ENCODE data around the gene C1QTNF1.

The C1QTNF1 gene

DNA sequence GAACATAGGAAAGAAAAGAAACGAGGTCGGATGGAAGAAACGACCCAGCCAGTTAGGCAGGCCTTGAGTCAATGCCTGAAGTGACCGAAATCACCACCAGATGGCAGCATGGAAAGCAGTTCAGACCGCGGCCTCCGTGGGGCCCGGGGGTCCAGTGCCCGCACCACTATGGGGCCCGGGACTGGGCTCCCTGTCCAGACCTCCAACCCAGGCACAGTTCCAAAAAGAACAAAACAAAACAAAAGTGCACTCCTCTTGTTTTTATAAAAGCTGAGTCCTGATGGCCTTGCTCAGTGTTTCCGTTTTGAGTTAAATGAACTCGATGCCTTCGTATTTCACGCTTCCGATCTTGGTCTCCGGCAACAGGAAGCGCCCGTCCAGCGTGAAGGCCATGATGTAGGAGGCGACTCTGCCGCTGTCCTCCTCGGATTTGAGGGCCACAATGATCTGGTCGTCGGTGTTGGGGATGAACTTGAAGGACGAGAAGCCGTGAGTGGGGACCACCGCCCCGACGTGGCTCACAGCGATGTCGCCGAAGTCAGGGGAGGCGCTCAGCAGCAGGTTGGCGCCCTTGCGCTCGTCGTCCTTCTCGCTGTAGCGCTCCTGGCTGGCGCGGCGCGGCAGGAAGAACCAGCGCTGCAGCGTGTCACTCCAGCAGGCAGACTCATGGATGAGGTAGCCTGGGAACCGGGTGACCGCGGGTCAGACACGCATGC is 30.6 kb upstream of the C1QTNF1 start:
- DNase-seq = peak; percentile 70 to 72

DNA sequence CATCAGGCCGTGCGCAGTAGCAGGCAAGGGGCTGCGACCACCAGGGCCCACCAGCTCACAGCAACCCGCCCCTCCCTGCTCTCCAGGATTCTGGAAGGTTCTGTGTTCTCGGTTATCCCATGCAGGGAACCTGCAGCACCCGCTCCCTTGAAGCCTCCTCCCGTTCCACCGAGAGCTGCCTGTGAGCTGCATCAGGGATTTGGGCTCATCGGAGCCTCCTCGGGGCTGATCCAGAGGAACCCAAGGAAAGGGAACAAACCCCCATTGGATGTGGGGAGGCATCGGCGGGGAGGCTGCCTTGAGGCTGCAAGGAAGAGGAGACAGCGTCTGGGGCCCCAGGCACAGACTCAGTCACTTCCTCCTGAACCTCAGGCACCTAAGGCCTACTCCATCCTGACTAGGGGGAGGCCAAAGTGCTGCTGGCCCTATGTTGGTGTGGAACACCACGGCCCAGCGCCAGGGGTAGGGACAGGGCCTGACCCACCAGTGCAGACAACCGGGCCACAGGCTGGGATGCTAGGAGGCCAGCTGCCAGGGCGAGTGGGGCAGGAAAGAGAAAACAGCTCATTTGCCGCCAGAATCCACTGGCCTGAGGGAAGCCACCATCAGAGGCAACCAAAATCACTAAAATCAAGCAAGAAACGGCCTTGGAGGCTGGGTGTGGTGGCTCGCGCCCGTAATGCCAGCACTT is 29.8 kb upstream of the C1QTNF1 start:
- no peak for DNase-seq

DNA sequence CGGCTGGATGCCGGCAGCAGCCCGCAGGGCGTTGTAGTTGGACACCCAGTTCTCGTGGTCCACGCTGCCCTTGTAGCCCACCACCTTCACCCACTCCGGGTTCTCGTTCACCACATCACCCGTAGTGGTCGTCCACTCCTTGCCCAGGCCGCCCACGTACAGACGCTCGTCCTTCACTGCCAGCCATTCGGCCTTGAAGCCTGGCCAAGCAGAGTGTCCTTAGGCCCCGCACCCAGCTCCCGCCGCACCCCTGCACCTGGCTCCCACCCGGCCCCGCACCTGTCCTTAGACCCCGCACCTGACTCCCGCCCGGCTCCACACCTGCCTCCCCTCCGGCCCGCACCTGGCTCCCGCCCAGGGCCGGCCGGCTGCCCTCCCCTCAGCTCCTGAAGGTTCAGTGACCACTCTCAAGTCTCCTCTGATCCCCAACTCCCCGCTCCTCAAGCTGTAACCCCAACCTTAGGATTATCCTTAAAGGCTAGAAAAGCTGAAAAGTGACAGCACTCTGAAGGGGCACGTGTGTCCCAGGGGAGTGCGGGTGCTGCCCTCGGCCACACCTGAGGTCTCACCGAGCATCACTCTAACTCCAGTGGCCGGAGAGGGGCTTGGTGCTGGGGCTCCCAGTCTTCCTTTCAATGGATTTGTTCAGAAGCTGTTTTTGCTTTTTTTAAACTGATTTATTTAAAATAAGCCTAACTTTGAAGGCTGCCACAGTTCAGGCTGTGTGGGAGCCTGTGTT is 28.8 kb upstream of the C1QTNF1 start:
- DNase-seq = no peak

DNA sequence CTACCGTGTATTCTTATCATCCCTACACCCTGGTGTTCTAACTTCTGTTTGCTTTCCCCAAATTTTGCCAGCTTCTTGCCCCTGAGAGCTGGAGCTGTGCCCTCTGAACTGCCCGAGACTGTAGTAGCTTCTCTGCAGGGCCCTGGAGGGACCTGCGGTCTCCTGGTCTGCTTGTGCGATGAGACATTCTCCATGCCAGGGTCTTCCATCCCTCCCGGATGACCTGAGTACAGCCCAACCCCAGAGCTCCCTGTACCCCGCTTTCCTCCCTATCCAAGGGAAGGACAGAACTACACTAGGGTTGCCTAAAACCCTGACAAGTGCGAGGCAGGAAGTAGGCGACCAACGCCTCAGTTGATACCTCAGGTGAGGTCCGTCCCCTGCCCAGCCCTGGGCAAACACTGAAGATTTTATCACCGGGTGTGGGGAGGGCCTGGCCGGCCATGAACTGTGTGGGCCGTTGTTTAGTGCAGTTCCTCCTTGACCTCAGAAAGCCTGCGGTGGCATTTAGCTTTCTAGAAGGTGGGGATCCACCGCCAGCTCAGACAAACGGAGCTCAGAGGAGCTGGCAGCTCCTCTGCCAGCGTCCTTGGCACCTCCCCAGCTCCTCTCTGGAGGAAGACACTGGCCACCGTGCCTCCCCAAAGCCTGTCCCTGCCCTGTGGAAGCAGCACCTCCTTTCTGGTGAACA is 28.1 kb upstream of the C1QTNF1 start:
- DNase-seq = no peak

DNA sequence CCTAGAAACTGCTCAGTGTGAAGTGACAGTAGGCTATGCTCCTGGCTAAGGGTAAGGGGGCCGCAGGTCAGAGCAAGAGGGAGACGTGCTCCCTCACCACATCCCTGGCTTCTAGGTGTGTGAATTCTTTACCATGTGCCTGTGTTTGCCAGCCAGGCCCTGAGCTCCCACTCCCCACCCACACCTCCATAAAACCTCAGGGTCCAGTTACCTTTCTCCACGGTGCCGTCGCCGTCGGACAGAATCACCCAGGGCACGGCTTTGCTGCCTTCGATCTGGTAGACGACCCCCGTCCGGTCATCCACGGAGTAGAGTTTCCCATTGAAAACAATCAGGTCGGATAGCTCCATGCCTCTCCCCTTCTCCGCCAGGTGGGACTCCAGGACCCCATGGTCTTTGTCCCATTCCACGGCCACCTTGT is 27.2 kb upstream of the C1QTNF1 start:
- no peak for DNase-seq

DNA sequence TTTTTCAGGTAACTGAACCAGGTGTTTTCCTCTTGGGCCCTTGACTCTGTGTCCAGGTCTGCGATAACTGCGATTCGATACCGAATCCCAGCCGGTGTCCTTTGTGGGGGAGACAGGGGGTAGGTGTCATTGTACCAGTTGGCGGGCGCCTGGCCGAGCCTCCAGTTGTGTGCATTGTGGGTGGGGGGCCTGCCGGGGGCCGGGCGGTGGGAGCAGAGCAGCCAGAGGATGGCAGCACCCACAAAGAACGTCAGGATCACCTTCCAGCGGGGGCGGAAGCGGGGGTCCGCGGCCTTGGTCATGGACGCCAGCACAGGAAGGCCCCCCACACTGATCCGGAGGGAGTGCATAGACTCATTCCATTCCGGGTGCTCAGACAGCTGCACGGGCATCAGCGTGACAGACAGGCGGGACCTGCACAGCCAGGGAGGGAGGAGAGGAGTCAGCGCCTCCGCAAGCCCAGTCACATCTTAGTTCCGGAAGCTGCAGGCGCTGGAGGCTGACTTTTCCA is 26.7 kb upstream of the C1QTNF1 start:
- no peak for DNase-seq

DNA sequence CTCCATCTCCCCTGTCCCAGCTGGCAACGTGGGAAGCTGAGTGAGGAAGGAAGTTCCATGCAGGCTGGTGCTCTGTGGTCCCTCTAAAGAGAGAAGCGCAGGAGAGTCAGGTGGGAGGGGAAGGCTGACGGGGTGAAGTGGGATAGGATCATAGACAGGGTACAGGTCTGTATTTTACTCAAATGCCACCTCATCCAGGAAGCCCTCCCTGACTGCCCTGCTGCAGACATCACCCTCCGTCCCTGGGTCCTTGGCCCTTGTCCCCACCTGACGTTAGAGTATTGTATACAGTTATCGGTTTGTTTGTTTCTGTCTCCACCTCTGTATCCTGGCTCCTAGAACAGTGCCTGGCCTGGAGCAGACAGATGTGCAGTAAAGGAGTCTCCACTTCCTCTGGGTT is 26.1 kb upstream of the C1QTNF1 start:
- no peak for DNase-seq

DNA sequence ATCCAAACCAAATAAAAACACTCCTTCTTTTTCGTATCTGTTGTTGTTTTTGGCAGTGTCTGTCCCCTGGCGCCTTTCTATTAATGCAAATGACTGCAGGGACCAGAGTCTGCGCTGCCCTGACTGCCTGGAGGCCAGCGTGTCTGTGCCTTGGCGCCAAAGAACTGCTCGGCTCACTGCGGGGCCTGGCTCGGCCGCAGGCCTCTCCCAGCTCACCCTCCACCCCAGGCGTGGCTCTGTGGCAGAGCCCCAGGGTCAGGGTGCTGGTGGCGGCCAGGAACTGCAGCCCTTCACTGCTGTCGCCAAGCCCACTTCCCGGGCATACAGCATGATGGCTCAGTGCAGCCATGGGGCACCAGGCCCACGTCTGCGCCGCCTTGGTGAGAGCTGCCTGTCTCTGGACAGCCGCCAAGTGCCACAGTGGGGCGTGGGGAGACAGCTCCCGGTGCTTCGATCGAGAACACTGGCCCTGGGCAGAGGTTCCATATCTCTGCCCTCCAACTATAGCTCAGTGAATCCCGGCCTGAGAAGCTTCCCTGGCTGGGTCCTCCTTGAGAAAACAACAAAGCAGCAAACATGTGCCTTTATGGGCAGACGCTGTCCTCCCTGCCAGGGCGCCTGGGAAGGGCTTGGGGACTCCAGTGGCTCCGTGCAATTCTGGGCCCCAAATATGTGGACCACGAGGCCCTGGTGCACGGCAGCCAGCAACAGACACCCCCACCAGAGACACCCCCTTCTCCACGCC is 25.5 kb upstream of the C1QTNF1 start:
- no peak for DNase-seq

DNA sequence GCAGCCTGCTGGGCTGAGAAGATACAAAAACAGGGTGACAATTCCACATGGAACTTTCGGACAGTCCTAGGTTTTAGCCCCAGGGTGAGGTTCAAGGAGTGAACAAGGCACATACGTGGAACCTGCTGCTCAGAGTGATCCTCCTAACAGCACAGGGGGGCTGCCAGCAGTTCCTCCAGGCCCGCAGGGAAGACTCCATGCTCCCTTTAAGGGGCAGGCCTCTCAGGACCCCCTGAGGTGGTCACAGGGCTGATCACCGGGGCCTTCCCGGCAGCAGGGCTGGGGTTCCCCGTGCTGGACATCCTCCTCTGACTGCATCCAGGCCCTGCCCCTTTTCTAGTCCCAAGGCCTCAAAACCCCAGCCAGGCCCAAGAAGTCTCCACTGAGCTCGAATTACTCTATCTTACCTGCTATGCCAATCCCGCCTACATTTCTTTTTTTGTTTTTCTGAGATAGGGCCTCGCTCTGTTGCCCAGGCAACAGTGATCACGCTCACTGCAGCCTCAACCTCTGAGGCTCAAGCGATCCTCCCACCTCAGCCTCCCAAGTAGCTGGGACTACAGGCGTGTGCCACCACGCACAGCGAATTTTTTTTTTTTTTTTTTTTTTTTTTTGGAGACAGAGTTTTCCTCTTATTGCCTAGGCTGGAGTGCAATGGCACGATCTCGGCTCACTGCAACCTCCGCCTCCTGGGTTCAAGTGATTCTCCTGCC is 24.8 kb upstream of the C1QTNF1 start:
- DNase-seq = no peak

DNA sequence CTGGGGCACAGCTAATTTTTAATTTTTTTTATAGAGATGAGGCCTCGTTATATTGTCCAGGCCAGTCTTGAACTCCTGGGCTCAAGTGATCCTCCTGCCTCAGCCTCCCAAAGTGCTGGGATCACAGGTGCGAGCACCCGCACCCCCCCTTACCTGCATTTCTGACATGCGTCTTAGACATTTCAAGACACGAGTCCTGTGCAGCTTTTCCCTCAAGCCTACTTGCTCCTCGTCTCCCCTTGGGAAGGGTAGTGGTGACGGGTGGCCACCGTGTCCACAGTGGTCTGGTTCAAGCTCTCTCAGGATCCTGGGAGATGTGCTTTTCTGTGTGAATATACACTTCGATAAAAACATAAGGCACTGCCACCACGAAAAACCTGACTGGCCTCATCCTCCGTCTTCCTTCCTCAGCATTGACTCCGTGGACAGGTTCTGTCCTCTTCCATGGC is 24.0 kb upstream of the C1QTNF1 start:
- no peak for DNase-seq

DNA sequence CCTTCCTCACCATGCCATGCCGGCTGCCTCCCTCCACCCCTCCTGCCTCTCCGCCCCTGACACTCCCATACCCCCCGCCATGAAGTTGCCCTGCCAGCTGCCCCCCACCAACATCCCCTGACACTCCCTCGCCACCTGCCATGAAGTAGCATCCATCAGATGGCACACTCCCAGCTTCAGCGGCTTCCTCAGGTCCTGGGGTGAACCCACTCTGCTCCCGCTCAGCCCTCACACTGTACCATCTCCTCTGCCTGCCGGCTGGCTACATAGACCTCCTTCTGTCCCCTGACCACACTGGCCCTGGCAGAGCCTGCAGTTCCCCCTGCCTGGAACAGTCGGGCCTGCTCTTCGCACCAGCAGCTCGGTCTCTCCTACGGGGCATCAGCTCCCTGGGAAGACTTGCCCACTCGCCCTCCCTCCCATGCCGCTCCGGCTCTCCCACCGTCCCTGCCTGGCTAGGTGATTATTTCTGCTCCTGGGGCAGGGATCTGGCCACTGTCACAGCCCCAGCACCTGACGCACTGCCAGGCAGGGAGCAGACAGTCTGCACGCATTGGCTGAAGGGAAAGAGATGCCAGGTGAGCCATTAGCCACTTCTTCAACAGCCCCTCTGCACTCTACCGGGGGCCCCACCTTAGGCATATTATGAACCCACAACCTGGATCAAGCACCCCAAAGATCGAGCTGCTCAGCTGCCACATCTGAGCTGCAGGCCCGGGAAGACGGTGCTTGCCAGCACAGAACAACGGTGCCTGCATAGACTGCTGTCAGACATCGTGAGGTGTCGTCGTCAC is 23.4 kb upstream of the C1QTNF1 start:
- DNase-seq = no peak

DNA sequence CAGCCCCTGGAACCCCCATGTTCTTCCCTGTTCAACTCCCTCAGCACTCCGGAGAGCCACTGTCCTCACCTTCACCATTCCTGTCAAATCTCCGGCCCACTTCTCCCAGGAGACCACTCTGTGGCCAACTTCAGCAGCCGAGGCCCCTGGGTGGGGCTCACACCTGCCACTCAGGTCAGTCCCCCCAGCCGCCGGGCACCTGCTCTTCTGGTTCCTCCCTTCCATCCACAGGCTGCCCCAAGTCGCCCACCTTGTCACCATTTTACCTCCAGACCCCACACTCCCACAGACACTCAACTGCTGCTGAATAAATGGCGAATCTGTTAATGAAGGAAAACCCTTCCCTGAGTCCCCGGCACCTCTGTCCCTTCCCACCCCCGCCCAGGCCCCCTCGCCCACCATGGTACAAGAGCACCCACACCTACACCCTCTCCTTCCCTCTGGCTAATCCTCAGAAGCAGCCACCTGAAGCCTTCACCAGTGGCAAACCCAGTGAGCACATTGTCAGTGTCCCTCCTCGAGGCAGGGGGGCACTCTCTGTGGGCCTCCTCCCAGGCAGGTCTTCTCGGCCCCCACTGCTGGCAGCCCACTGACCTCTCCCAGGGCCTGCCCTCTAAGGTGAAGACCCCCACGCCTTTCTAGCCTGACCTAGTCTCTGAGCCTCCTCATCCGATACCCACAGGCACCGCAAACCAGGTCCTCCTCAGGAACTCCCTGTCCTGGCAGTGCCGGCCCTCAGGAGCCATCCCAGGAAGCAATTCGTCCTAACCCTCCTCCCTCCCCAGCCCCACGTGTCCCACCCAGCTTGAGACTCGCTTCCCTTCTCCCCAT is 22.6 kb upstream of the C1QTNF1 start:
- no peak for DNase-seq

DNA sequence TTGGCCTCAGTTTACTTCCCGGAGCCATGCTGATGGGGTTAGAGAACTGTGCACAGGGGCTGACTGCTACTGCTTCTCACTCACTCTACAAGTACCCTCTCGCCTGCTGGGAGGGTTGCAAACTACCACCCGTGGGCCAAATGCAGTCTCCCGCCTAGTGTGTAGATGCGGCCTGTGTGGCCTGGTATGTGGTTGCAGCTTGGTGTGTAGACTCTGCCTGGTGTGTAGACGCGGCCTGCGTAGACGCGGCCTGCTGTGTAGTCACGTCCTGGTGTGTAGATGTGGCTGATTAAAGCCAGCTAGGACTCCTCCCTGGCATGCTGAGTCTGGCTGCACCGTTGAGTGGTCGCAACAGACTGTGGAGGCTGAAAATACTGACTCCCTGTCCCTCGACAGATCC is 21.7 kb upstream of the C1QTNF1 start:
- no peak for DNase-seq

DNA sequence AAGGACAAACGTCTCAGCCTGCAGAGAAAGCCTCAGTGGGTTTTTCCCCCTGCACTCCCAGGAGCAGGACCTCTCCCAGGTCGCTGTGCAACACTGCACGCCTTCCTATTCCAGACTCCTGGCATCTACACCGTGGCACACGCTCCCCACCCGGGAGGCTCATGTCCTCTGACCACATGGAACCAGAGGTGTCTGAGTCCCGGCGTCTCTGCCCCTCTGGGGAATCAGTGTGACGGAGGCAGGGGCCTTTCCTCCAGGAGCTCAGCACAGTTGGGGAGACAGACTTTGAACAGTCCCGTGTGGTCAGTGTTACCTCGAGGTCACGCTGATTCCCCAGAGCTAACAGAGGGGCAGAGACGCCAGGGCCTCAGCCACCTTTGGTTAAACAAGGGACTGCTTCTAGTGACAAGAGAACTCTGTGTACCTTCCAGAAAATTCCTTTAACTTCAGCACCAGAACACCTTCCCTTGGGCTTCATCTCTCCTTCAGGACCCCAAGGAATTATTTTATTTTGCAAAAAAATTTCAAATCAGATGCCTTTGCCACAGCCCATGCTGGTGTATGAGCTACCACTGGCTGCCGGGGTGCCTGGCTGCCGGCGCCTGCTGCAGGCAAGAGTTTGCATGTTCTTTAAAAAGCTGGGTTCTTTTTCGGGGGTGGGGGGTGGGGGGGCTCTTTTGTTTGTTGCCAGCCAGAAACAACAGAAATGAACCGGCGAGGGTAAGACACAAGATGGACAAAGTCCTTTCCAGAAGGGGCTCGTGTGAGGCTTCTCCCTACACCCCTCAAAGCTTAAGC is 21.0 kb upstream of the C1QTNF1 start:
- DNase-seq = no peak

DNA sequence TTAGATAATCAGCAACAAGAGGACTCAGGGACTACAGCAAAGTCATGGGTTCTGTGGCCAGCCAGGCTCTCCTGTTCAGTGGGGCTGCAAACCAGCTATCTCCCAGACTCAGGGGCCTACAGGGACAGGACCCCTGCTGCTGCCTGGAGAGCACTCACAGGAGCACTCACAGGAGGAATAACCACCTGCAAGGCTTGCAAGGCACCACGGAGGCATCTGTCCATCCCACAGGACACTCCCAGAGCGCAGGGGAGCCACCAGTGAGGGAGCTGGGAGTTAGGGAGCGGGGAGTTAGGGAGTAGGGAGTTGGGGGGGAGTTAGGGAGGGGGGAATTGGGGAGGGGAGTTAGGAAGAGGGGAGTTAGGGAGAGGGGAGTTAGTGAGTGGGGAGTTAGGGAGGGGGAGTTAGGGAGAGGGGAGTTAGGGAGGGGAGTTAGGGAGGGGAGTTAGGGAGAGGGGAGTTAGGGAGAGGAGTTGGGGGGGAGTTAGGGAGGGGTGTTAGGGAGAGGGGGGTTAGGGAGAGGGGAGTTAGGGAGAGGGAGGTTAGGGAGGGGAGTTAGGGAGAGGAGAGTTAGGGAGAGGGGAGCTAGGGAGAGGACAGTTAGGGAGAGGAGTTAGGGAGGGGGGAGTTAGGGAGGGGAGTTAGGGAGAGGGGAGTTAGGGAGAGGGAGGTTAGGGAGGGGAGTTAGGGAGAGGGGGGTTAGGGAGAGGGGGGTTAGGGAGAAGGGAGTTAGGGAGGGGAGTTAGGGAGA is 20.1 kb upstream of the C1QTNF1 start:
- no peak for DNase-seq

DNA sequence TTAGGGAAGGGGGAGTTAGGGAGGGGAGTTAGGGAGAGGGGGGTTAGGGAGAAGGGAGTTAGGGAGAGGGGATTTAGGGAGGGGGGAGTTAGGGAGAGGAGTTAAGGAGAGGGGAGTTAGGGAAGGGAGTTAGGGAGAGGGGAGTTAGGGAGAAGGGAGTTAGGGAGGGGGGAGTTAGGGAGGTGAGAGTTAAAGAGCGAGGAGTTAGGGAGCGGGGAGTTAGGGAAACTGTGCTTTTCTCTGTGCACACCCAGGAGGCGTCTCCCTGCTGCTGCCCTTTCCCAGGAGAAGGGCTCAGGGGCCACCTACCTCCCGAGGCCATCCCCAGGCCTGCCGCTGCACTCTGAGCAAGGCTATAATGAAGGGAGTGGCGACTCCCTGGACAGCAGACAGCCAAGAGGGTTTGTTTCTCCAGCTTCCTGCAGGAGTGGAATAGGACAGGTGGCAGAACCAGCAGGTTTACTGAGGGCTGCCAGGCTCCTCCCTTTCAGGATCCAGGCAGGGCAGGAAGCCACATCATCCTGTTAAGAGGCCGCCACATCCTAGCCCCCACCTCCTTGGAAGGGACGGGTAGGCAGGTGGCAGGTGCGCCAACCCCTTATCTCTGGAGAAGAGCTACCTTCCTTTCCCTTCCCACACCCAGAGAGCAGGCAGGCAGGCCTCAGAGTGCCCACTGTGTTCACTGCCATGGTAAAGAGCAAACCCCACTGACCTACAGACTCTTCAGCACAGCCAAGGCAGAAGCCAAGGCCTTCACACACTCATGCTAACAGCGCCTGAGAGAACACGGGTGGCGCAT is 18.7 kb upstream of the C1QTNF1 start:
- DNase-seq = no peak

DNA sequence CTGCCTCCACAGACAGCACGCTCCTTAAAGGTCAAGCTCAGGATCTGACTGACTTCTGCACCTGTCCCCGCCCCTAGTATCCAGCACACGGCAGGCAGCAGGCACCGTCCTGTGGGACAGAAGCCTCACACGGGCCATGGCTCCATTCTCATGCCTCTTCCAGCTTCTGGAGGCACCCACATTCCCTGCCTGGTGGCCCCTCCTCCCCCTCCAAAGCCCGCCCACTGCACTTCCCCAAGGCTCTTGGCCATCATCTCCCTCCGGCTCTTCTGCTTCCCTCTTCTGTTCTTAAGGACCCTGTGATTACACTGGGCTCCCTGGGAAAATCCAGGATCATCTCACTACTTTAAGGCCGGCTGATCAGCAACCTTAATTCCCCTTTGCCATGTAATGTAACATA is 17.9 kb upstream of the C1QTNF1 start:
- no peak for DNase-seq
